Activated CD4-positive, alpha-beta T cell treated with anti-CD3 and anti-CD28 coated beads for 4 hours (primary cell): ENCODE measurements around the gene TMEM221.

ENCODE experiments used
- DNase-seq, 2 donors: peaks; one replicate each; pipeline ENCODE4 v3.0.0-alpha.2; 2020

TMEM221 gene

DNA sequence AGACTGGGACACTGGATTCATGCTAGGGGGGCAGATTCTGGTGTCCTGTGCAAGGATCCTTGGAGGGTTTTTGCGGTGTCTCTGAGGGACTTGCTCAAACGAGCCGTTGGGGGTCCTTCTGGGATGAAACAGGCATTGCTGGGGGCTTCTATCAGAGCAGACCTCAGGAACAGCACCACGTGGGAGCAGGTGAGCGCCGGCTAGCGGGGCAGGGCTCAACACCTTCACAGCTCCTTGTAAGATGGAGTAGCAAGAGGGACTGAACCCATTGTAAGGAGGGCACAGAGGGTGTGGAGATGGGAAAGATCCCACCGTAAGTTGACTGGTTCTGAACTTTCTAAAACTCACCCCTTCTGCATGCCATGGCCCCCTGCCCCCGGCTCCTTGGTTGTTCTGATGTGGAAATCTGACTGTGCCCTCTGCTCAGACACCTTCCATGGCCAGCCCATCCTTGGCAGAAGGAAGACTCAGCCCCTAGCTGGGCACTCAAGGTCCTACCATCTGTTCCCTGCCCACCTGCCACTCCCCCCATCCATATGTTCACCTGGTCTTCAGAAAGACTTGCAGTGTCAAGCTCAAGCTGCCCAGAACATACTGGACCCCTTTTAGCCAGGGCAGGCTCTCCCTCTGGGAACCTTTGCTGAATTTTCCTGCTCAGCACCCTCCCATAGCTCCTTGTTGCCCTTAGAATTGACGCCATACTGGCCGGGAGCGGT, 23.1 kb upstream of the TMEM221 start:
- DNase-seq = no peak

DNA sequence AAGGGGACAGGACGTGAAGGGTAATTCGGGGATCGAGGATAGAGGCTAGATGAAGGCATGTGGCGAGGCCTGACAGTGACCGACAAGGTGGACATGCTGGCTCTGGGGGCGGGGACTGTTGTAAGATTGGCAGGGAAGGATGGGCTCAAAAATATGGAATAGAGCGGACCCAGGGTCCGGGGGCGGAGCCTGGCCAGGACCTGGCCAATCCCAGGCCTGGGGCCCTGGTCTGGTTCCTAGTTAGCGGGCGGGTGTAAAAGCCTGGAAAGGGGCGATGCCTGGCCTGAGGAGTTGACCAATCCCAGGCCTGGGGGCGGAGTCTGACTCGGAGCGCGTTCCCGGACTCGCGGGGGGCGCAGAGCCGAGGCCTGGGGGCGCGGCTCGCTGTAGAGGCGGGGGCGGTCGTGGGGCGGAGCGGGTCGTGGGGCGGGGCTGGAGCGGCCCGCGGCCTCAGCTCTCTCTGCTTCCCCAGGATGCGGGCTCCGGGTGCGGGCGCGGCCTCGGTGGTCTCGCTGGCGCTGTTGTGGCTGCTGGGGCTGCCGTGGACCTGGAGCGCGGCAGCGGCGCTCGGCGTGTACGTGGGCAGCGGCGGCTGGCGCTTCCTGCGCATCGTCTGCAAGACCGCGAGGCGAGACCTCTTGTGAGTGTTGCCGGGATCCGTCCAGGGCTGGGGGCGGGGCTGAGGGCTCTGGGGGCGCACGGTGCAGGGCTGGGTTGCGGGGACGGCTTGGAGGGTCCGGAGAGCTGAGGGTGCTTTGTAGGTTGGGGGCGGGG, 21.8 kb upstream of the TMEM221 start, which contains the start of gene SLC27A1:
TSS of gene SLC27A1 (plus strand) at position 457 of the 774 bp plus-strand sequence. CDS start at position 474, 17 bp downstream.
- DNase-seq = peak; percentile 87

DNA sequence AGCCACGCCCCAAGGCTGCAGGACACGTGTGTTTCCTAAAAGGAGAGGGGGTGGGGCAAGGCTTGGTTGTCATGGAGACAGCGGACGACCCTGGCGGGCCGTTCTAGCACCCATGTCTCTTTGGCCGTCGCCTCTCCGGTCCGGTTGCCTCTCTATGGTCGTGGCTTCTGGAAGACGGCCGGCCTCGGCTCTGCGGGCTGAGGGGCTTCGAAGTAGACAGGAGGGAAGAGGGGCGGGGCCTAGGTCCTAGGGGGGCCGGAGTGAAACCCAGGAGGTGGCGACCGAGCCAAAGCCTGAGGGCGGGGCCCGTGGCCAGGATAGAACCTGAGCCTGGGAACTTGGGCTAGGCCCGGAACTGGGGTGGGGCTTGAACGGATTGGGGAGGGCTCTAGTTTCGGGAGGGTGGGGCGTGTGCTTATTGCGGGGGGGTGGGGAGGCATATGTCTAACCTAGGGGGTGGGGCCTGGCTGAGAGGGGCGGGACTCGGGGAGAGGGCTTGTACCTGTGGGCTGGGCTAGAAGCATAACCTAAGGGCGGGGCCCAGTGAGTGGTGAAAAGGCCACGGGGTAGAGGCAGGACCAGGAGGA, 21.1 kb upstream of the TMEM221 start:
- DNase-seq = peak; percentile 94 to 96

DNA sequence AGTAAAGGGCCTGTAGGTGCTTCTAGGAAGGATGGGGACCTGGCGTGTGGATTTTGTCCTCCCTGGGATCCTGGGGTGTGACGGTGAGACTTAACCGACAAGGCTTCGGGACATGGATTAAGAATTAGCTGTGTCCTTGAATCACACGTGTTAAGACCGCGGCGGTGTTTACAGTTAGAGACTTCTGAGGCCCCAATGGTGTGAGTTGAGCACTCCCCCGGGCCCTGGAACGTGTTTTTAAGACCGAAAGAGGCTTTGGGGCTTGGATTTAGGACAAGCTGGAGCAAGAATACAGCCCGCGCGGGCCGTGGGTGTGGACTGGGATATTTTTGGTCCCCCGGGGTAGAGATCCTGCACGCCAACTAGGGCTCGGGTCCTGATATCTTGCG, 20.6 kb upstream of the TMEM221 start:
- DNase-seq = no peak

DNA sequence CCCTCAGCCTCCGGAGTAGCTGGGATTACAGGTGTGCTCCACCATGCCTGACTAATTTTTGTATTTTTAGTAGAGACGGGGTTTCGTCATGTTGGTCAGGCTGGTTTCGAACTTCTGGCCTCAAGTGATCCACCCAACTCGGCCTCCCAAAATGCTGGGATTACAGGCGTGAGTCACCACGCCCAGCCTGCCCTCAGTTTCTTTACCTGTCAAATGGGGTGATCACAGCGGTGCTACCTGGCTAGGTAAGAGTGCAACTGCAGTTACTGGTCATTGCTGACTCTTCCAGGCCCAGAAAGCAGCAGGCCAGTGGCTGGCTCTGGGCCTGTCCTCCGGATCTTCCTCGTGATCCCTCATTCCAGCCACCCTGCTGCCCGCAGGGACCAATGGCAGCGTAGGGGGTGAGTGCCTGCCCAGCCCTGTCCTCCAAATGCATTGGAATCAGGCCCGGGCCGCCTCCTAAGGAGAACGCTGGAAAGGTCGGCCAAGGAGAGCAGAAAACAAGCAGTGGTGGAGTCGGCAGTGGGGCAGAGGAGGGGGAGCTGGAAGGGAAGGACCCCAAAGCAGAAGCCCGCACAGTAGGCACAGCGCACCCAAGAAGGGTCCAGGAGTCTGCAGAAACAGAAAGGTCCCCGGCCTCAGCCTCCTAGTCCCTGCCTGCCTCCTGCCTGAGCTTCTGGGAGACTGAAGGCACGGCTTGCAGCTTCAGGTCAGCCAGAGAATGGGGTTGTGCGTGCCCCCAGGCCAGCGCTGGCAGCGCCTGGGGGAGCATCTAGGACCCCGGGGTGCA, 20.0 kb upstream of the TMEM221 start:
- no peak for DNase-seq

DNA sequence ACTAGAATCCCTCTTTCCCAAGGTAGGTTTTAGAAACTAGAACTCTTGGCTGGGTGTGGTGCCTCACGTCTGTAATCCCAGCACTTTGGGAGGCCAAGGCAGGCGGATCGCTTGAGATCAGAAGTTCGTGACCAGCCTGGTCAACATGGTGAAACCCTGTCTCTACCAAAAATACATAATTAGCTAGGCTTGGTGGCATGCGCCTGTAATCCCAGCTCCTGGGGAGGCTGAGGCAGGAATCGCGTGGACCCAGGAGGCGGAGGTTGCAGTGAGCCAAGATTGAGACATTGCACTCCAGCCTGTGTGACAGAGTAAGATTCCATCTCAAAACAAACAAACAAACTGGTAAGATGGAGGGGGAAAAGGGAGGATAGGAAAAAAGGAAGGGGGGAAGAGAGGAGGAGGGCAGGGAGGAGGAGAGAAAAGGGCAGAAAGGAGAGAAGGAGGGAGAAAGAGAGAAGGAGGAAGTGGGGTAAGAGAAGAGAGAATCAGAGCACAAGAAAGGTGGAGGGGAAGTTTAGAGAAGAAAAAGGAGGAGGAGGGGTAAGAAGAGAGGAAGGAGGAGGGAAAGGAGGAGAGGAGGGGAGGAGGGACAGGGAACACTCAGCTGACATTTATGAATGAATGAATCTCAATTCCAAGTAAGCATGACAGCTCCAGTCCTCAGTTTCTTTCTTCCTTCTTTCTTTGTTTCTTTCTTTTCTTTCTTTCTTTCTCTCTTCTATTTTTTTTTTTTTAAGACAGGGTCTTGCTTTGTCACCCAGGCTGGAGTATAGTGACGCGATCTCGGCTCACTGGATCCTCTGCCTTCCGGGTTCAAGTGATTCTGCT, 19.2 kb upstream of the TMEM221 start:
- DNase-seq = no peak

DNA sequence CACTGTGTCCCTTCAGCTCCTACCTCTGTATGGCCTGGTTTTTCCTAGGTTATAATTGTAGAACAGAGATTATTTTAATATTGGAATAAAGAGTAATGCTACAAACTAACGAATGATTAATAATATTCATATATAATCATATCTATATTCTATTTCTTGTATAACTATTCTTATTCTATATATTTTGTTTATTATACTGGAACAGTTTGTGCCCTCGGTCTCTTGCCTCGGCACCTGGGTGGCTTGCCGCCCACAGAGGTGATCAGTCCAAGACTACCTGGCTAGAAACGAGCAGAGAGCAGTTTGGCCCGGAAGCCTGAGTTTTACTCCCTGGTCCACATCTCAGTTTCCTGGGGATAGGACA, 18.0 kb upstream of the TMEM221 start:
- DNase-seq = no peak

DNA sequence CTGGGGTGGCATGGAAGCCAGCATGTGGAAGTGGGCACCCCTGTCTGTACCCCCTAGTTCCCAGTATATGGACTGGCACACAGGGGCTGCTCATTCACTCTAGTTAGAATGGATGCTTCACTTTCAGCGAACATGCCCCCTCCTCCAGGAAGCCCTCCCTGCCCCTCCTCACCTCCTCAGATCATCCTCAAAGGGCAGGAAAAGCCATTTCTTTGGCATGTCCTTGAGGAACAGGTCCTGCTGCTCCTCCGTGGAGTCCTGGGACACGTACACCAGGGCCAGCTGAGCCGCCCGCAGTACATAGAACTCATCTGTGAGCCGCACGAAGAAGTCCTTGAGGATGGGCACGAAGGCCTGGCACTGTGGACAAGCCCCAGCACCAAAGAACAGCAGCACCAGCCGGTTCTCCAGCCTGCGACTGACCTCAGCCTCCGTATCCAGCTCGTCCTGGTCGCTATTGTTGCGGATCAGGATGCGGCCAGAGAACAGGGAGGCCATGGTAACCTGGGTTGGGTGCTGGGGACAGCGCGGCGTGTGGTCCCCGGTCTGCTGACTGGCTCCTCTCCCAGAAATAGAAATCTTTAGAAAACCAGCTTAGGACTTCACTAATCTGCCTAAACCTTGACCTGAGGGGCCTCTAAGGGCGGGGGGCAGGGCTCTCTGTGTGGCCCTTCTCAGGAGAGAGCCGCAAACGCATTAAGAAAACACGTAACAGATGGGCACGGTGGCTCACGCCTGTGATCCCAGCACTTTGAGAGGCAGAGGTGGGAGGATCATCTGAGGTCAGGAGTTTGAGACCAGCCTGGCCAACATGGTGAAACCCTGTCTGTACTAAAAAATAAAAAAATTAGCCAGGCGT, 12.1 kb upstream of the TMEM221 start, which contains the start of gene NXNL1:
TSS of gene NXNL1 (minus strand) at position 555 of the 859 bp plus-strand sequence. CDS start at position 498, 57 bp downstream.
- no peak for DNase-seq

DNA sequence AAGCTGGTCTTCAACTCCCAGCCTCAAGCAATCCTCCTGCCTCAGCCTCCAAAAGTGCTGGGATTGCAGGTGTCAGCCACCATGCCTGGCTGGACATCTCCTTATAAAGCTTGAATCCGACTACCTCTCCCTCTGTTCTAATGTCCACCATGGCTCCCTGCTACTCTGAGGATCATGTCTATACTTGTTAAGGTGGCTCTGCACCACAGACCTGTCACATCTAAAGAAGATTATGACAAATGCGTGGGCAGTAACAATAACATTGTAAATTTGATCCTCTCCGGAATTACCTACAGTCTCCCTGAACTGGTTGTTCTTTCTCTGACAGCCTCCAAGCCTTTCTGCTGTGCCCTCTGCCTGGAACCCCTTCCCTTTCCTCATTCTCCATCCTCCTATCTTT, 10.5 kb upstream of the TMEM221 start:
- DNase-seq = no peak

DNA sequence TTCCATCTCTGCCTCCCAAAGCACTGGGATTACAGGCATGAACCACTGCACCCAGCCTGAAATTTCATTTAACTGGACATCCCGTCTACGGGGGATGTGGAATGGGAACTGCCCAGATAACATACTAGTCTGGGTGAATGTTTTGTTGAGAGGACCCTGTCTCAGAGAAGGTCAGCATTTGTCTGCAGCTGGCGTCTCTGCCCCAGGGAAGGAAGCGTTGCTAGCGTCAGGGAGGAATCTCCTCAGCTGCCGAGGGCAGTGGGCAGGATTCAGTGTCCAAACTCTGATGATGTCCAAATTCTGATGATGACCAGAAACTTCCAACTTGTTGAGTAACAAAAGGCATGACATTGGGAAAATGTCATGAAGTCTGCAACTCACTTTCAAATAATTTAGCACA, 9.1 kb upstream of the TMEM221 start:
- no peak for DNase-seq

DNA sequence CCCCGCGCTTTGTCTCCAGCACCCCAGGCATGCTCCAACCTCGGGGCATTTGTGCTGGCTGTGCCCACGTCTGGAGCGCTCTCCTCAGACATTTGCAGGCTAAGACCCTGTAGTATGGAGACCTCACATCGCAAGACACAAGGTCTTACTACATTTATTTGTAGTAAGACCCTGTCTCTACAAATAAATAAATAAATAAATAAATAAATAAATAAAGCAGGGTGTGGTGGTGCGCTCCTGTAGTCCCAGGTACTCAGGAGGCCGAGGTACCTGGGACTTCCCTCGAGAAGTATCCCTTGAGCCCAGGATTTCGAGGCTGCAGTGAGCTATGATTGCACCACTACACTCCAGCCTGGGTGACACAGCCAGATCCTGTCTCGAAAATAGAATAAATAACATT, 7.7 kb upstream of the TMEM221 start:
- DNase-seq = no peak

DNA sequence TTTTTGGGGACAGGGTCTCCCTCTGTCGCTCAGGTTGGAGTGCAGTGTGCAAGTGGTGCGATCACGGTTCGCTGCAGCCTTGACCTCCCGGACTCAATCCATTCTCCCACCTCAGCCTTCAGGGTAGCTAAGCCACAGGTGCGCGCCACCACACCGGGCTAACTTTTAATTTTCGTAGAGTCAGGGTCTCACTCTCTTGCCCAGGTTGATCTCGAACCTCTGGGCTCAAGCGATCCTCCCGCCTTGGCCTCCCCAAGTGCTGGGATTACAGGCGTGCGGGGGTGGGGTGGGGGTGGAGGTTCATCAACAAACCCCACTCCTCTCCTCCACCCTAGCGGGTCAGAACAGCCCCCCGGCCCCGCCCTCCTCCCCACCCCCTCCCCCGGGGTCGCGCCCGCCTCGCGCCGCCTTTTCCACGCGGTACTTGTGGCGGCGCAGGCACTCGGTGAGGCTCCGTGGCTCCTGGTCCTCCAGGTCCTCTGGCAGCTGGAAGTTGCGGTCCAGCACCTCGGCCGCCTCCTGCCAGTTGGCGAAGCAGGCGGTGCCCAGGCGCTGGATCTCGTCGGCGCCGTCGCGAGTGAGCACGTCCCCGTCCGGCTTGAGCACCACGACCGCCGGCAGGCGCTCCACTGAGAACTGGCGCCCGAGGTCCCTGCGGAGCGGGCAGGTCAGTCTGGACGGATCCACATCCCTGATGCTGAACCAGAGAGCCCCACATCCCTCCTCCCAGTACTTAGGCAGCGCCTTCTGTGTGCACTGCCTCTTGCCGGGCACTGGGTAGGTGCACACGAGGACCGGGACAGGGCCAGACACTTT, 7.0 kb upstream of the TMEM221 start:
- DNase-seq = no peak

DNA sequence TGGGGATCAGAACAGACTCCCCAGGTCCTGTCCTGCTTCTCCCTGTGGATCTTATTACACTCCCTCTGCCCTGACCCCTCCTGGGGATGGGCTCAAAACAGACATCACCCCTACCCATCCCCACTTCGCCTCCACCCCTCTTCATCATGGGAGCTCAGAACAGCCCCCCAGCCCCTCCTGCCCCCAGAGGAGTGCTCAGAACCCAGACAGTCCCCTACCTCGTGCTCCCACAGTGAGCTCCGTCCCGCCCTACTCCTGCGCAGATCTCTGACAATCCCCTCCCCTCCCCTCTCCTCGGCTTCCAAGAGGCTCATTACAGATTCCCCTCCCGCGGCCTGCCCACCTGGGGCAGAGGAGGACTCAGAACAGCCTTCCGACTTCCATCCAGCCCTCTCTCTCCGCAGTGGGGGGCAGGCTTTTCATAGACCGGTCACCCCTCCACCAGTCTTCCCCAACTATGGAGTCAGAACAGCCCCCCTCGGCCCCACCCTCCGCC, 6.2 kb upstream of the TMEM221 start:
- DNase-seq = no peak

DNA sequence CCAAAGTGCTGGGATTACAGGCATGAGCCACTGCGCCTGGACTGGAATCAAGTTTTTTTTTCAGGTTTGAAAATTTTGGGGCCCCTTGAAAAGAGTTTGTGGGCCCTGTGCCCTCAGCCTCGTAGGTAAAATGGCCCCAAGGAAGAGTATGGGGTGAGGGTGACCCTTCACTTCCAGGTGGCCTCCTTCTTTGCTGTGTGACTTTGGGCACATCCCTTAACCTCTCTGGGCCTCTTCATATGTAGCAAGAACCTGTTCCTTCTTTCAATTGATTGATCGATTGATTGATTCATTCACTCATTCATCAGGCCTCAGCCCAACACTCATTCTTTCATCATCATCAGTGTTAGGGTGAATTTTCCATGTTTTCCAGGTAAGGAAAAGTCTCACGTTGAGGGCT, 3.4 kb upstream of the TMEM221 start:
- DNase-seq = no peak

DNA sequence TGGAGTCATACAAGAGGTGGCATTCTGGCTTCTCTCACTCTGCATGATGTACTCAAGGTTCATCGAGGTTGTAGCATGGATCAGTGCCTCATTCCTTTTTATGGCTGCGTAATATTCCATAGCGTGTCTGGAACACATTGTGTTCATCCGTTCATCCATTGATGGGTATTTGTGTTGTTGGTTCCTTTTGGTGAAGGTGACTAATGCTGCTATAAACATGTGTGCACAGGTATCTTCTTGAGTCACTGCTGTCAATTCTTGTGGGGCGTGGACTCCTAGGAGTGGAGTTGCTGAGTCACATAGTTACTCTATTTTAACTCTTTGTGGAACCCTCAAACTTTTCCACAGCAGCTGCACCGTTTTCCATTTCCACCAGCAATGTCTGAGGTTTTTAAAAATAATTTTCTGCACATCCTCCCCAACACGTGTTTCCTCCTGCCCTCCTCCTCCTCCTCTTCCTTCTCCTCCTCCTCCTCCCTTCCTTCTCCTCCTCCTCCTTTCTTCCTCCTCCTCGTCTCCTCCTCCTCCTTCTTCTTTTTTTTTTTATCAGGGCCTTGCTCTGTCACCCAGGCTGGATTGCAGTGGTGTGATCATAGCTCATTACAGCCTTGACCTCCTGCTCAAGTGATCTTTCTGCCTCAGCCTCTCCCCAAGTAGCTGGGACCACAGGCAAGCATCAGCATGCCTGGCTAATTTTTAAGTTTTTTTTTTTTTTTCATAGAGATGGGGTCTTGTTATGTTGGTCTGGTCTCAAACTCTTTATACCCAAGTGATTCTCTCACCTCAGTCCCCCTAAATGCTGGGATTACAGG, 2.0 kb upstream of the TMEM221 start:
- peak; percentile 48 to 55 for DNase-seq

DNA sequence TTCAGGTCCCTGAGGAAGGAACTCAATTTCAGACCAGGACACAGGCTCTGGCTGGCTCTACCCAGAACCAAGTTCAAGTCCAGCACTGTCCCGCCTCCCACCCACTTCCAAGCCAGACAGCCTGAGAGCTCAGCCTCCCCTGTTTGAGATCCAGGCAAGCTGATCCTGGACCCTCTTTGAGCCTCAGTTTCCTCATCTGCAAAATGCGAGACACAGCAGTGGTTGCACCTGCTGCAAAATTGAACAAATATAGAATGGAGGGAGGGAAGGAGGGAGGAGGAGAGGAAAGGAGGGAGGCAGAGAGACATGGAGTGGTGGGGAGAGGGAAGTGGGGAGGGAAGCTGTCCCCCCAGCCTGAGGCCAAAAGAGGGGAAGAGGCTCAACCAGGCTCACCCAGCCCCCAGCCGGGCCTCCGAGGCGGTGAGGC, 751 bp downstream of the TMEM221 start:
- DNase-seq = no peak

DNA sequence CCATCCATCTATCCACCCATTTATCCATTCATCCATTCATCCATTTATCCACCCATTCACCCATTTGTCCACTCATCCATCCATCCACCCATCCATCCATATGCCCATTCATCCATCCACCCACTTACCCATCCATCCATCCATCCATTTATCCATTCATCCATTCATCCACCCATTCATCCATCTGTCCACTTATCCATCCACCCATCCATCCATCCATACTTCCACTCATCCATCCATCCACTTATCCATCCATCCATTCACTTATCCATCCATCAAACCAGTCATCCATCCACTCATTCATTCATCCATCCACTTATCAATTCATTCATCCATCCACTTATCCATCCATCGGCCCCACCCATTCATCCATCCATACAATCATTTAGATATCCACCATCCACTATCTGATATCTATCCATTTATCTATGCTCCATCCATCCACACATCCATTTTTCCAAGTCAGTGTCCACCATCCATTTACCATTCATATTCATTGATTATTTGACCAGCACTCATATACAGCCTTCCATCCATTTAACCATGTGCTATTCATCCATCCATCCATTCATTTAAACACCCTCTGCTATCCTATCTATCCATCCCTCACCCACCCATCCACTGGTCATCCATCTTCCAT, 2.8 kb downstream of the TMEM221 start:
- no peak for DNase-seq

DNA sequence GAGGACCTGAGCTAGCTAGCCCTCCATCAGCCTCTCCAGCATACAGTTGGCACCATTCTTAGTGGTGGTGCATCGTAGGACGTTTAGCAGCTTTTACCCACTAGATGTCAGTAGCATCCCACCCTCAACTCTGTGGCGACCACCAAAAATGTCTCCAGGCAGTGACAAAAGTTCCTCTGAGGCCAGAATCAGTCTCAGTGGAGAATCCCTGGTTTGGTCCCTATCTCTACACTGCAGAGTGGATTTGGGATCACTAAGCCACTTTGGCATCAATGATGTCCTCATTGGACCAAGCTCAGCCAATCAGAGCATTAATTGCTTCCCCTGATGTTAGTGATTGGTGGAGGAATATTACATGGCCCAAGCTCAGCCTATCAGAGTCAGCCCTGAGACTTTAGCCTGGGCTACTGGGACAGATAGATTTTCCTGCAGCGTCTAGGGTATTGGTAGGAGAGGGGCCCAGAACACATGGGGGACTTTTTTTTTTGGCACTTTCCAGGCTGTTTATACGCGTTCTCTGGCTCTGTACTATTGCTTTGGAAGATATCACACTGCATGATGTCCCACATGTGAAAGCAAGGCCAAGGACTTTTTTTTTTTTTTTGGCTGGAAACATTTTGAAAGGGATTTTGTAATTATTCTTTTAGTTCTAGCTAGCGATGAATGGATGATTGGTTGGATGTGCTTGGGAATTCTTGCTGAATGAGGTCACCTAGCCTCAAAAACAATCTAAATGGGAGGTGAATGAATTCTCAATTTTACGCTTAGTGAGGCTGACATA, 7.0 kb downstream of the TMEM221 start:
- peak in 1 of 2 donors; percentile 19 for DNase-seq
